H9 (cell line): ENCODE measurements around the gene PARD6G. TPM values are rescaled to one million over a fixed set of nuclear protein-coding genes. Genes with fewer than 3 reads are reported as not detected.

Source experiments
- DNase-seq: peaks from one replicate; pipeline ENCODE4 v3.0.0-alpha.2; 2017
- H2AFZ ChIP-seq: one replicate; pipeline ENCODE4 v1.6.1; 2013; ENCODE audit warnings: mild to moderate bottlenecking, low read length, control low read depth, moderate library complexity
- H2AK5ac ChIP-seq: 2 replicates; pipeline ENCODE4 v1.6.1; 2013; ENCODE audit warnings: low read length, control low read depth, mixed read lengths; ENCODE audit not compliant: insufficient read length
- H2BK120ac ChIP-seq: one replicate; pipeline ENCODE4 v1.6.1; 2013; ENCODE audit warnings: low read depth, mild to moderate bottlenecking, low read length, control low read depth, inconsistent platforms; ENCODE audit not compliant: poor library complexity, severe bottlenecking
- H2BK12ac ChIP-seq: 2 replicates; pipeline ENCODE4 v1.6.1; 2013; ENCODE audit warnings: low read length, control low read depth, mixed read lengths, low read depth; ENCODE audit not compliant: insufficient read length
- H2BK15ac ChIP-seq: 2 replicates; pipeline ENCODE4 v1.6.1; 2013; ENCODE audit warnings: low read depth, low read length, control low read depth
- H2BK20ac ChIP-seq: one replicate; pipeline ENCODE4 v1.6.1; 2013; ENCODE audit warnings: low read depth, mild to moderate bottlenecking, low read length, control low read depth, inconsistent platforms; ENCODE audit not compliant: poor library complexity, severe bottlenecking
- H2BK5ac ChIP-seq: 2 replicates; pipeline ENCODE4 v1.6.1; 2013; ENCODE audit warnings: low read length, control low read depth, mixed read lengths; ENCODE audit not compliant: insufficient read length
- H3K14ac ChIP-seq: 2 replicates; pipeline ENCODE4 v1.6.1; 2013; ENCODE audit warnings: low read length, control low read depth; ENCODE audit not compliant: insufficient read depth
- H3K18ac ChIP-seq: 2 replicates; pipeline ENCODE4 v1.6.1; 2013; ENCODE audit warnings: low read depth, mild to moderate bottlenecking, mixed read lengths, low read length, control low read depth; ENCODE audit not compliant: insufficient read length
- H3K23ac ChIP-seq: 2 replicates; pipeline ENCODE4 v1.6.1; 2013; ENCODE audit warnings: low read length, control low read depth, mixed read lengths, low read depth; ENCODE audit not compliant: insufficient read length
- H3K23me2 ChIP-seq: 2 replicates; pipeline ENCODE4 v1.6.1; 2013; ENCODE audit warnings: low read depth, mild to moderate bottlenecking, mixed read lengths, low read length, control low read depth; ENCODE audit not compliant: insufficient read length, poor library complexity, severe bottlenecking
- H3K27ac ChIP-seq: 2 replicates; pipeline ENCODE4 v1.5.1; 2013; ENCODE audit warnings: low read length, control low read depth, mixed read lengths, low read depth; ENCODE audit not compliant: insufficient read length
- H3K27me3 ChIP-seq: 2 replicates; pipeline ENCODE4 v1.6.1; 2013; ENCODE audit warnings: low read length, control low read depth, inconsistent platforms; ENCODE audit not compliant: insufficient read depth
- H3K4ac ChIP-seq: 2 replicates; pipeline ENCODE4 v1.6.1; 2013; ENCODE audit warnings: low read depth, mild to moderate bottlenecking, control low read depth, inconsistent platforms, low read length, moderate library complexity
- H3K4me1 ChIP-seq: 2 replicates; pipeline ENCODE4 v1.6.1; 2013; ENCODE audit warnings: low read length, control low read depth, inconsistent platforms; ENCODE audit not compliant: insufficient read depth
- H3K4me2 ChIP-seq: 2 replicates; pipeline ENCODE4 v1.6.1; 2013; ENCODE audit warnings: low read length, control low read depth, mixed read lengths; ENCODE audit not compliant: insufficient read length, insufficient read depth
- H3K56ac ChIP-seq: 2 replicates; pipeline ENCODE4 v1.6.1; 2013; ENCODE audit warnings: low read depth, mild to moderate bottlenecking, mixed read lengths, low read length, control low read depth; ENCODE audit not compliant: insufficient read length
- H3K79me1 ChIP-seq: 2 replicates; pipeline ENCODE4 v1.6.1; 2013; ENCODE audit warnings: low read depth, mild to moderate bottlenecking, moderate library complexity, low read length, control low read depth, inconsistent platforms; ENCODE audit not compliant: insufficient read depth, poor library complexity, severe bottlenecking
- H3K79me2 ChIP-seq: 2 replicates; pipeline ENCODE4 v1.6.1; 2013; ENCODE audit warnings: low read length, control low read depth, inconsistent platforms; ENCODE audit not compliant: insufficient read depth
- H3K9ac ChIP-seq: 2 replicates; pipeline ENCODE4 v1.6.1; 2013; ENCODE audit warnings: low read length, control low read depth, mixed read lengths; ENCODE audit not compliant: insufficient read length; ENCODE audit errors: extremely low read depth
- H3K9me3 ChIP-seq: one replicate; pipeline ENCODE4 v1.6.1; 2013; ENCODE audit warnings: low read depth, low read length, inconsistent platforms; ENCODE audit not compliant: control insufficient read depth
- H3T11ph ChIP-seq: one replicate; pipeline ENCODE4 v1.6.1; 2013; ENCODE audit warnings: mild to moderate bottlenecking, low read length, control low read depth, inconsistent platforms
- H4K20me1 ChIP-seq: one replicate; pipeline ENCODE4 v1.6.1; 2013; ENCODE audit not compliant: control insufficient read depth, insufficient read length, insufficient read depth
- H4K5ac ChIP-seq: 2 replicates; pipeline ENCODE4 v1.6.1; 2013; ENCODE audit warnings: low read depth, mild to moderate bottlenecking, mixed read lengths, low read length, control low read depth; ENCODE audit not compliant: insufficient read length
- H4K8ac ChIP-seq: replicated peaks from 2 replicates; pipeline ENCODE4 v1.6.1; 2013; ENCODE audit warnings: low read length, control low read depth, mixed read lengths, low read depth; ENCODE audit not compliant: insufficient read length
- H4K91ac ChIP-seq: 2 replicates; pipeline ENCODE4 v1.6.1; 2013; ENCODE audit warnings: low read depth, mild to moderate bottlenecking, moderate library complexity, mixed read lengths, low read length, control low read depth; ENCODE audit not compliant: insufficient read length
- H3K27ac Mint-ChIP-seq, 3 experiments: 2 replicates in 2 of 3; 3 replicates in 1 of 3; pipeline ENCODE4 v1.8.0; 2020 to 2021; ENCODE audit warnings: mixed read lengths in 3 of 3, mild to moderate bottlenecking in 1 of 3, moderate library complexity in 1 of 3
- H3K27me3 Mint-ChIP-seq: 2 replicates; pipeline ENCODE4 v1.8.0; 2021; ENCODE audit warnings: low read depth, mild to moderate bottlenecking, moderate library complexity, mixed read lengths
- H3K36me3 Mint-ChIP-seq, 3 experiments: 2 replicates in 2 of 3; 3 replicates in 1 of 3; pipeline ENCODE4 v1.8.0; 2020 to 2021; ENCODE audit warnings: low read depth in 3 of 3, mixed read lengths in 3 of 3; ENCODE audit not compliant: insufficient read depth in 1 of 3
- H3K4me1 Mint-ChIP-seq, 2 experiments: 2 replicates each; pipeline ENCODE4 v1.8.0; 2020; ENCODE audit warnings: mixed read lengths in 2 of 2
- H3K4me3 Mint-ChIP-seq, 2 experiments: 2 replicates in 1 of 2; 3 replicates in 1 of 2; pipeline ENCODE4 v1.8.0; 2020 to 2021; ENCODE audit warnings: mild to moderate bottlenecking in 2 of 2, mixed read lengths in 2 of 2, moderate library complexity in 1 of 2
- H3K9me3 Mint-ChIP-seq, 2 experiments: 2 replicates in 1 of 2; 3 replicates in 1 of 2; pipeline ENCODE4 v1.8.0; 2020; ENCODE audit warnings: mild to moderate bottlenecking in 2 of 2, mixed read lengths in 2 of 2, moderate library complexity in 1 of 2
- CTCF ChIP-seq: fragments of 200-600 bp; sonication (generic); conservative IDR thresholded peaks from 3 replicates; pipeline ENCODE4 v1.8.0; 2021; ENCODE audit warnings: antibody characterized with exemption, mild to moderate bottlenecking
- WGBS: extraction: QIAGEN DNeasy Blood & Tissue Kit; methylation state at CpG from one replicate; pipeline ENCODE4 v1.1.7; 2013; ENCODE audit warnings: missing lambda C conversion rate, low lambda C conversion rate, mixed read lengths; ENCODE audit not compliant: insufficient read length; ENCODE audit errors: extremely low coverage; 5-methylcytosine and 5-hydroxymethylcytosine counted together
- total RNA-seq: library from RNA; stranded (reverse); gene quantifications from 2 replicates; pipeline ENCODE4 v1.2.1, GENCODE V29; 2021

The PARD6G gene
- total RNA-seq, 1 experiment from 2014 or later, result 11.2 TPM

- Histone ChIP-seq H4K5ac (no peak overlapping the region), H2BK5ac (no peak overlapping the region), H3K18ac (no peak overlapping the region), H3T11ph (no peak overlapping the region), H2BK15ac (no peak overlapping the region), H2AFZ (no peak overlapping the region), H4K20me1 (no peaks in the 10 kb centered on the region), H3K56ac (no peak overlapping the region), H3K9ac (no peak overlapping the region), H3K79me1 (no peaks in the 10 kb centered on the region), H3K4ac (no peak overlapping the region), H3K27me3 (no peaks in the 10 kb centered on the region), H3K4me2 (no peak overlapping the region), H3K23ac (no peak overlapping the region), H3K79me2 (no peaks in the 10 kb centered on the region), H3K23me2 (no peaks in the 10 kb centered on the region), H3K27ac (no peak overlapping the region), H2BK12ac (no peak overlapping the region), H3K14ac (no peak overlapping the region; the same call in 1 of the 2 replicates), H2BK120ac (no peak overlapping the region), H3K4me1 (no peaks in the 10 kb centered on the region), H2BK20ac (no peak overlapping the region), H4K8ac (no peak overlapping the region), H3K9me3 (no peaks in the 10 kb centered on the region), H4K91ac (no peak overlapping the region), H2AK5ac (no peak overlapping the region)
- no peak for TF ChIP-seq CTCF
- H3K4me3 Mint-ChIP-seq, result no peak overlapping the region
- no peak for DNase-seq
- WGBS, result no CpG with 5 or more reads among the region's 20 CpGs
- H3K27ac Mint-ChIP-seq, result peak overlapping the region in 1 of 3 experiments; percentile 23; a peak in 2 of 7 replicates
- H3K4me1 Mint-ChIP-seq, result peaks cover 3 to 4% of the 10 kb centered on the region in 2 experiments; a peak in 3 of 4 replicates
- peaks cover 0 to 1% (median 0%) of the 10 kb centered on the region in 3 experiments; a peak in 2 of 7 replicates for H3K36me3 Mint-ChIP-seq
- no peaks in the 10 kb centered on the region for H3K9me3 Mint-ChIP-seq
- H3K27me3 Mint-ChIP-seq, result no peaks in the 10 kb centered on the region
These were observed 67.3 kb downstream of the PARD6G start for GRCh38 chr18:80179857-80180558.
